Hepatocyte (in vitro differentiated cells): ENCODE data around the gene DPYSL3. TPM values are rescaled to one million over a fixed set of nuclear protein-coding genes. Genes with fewer than 3 reads are reported as not detected.
A peak's percentile ranks its signal among the peaks of the same experiment; 100 is the strongest.

Experiments
- DNase-seq: peaks from one replicate; pipeline ENCODE4 v3.0.0-alpha.2; 2016; ENCODE audit warnings: low spot score
- H2AFZ ChIP-seq: fragments of 200-600 bp; sonication (generic); 2 replicates; pipeline ENCODE4 v1.6.0; 2016; ENCODE audit warnings: antibody characterized with exemption, mild to moderate bottlenecking
- H3K27ac ChIP-seq: fragments of 200-600 bp; sonication (generic); 2 replicates; pipeline ENCODE4 v1.5.1; 2016; ENCODE audit warnings: mild to moderate bottlenecking
- H3K27me3 ChIP-seq: fragments of 200-600 bp; sonication (generic); 2 replicates; pipeline ENCODE4 v1.6.1; 2016
- H3K36me3 ChIP-seq: fragments of 200-600 bp; sonication (generic); replicated peaks from 2 replicates; pipeline ENCODE4 v1.5.1; 2016; ENCODE audit warnings: low read depth; ENCODE audit not compliant: insufficient read depth
- H3K4me1 ChIP-seq: fragments of 200-600 bp; sonication (generic); 2 replicates; pipeline ENCODE4 v1.5.1; 2016; ENCODE audit warnings: mild to moderate bottlenecking, moderate library complexity; ENCODE audit not compliant: insufficient read depth
- H3K4me2 ChIP-seq: fragments of 200-600 bp; sonication (generic); 2 replicates; pipeline ENCODE4 v1.6.0; 2016
- H3K4me3 ChIP-seq: fragments of 200-600 bp; sonication (generic); 2 replicates; pipeline ENCODE4 v1.5.1; 2016; ENCODE audit warnings: mild to moderate bottlenecking
- H3K79me2 ChIP-seq: fragments of 200-600 bp; sonication (generic); 2 replicates; pipeline ENCODE4 v1.6.0; 2017; ENCODE audit warnings: mild to moderate bottlenecking
- H3K9me2 ChIP-seq: fragments of 200-600 bp; sonication (generic); replicated peaks from 2 replicates; pipeline ENCODE4 v1.6.0; 2017; ENCODE audit warnings: mild to moderate bottlenecking; ENCODE audit not compliant: insufficient read depth
- H3K9me3 ChIP-seq: fragments of 200-600 bp; sonication (generic); 2 replicates; pipeline ENCODE4 v1.5.1; 2016; ENCODE audit warnings: low read depth, mild to moderate bottlenecking
- H4K20me1 ChIP-seq: fragments of 200-600 bp; sonication (generic); 2 replicates; pipeline ENCODE4 v1.6.0; 2016; ENCODE audit warnings: mild to moderate bottlenecking; ENCODE audit not compliant: insufficient read depth, poor library complexity, severe bottlenecking
- CTCF ChIP-seq: fragments of 200-600 bp; sonication (generic); IDR thresholded peaks from 2 replicates; pipeline ENCODE4 v1.5.1; 2016; ENCODE audit warnings: antibody characterized with exemption, mild to moderate bottlenecking; ENCODE audit not compliant: poor library complexity
- EZH2 ChIP-seq: fragments of 200-600 bp; sonication (generic); IDR thresholded peaks from 2 replicates; pipeline ENCODE4 v1.6.1; 2016; ENCODE audit warnings: antibody characterized with exemption, mild to moderate bottlenecking, borderline replicate concordance
- EZH2phosphoT487 ChIP-seq: fragments of 200-600 bp; sonication (generic); IDR thresholded peaks from one replicate; pipeline ENCODE4 v1.6.1; 2018; ENCODE audit warnings: antibody characterized with exemption, mild to moderate bottlenecking, low read depth, moderate library complexity; ENCODE audit not compliant: unreplicated experiment, severe bottlenecking
- WGBS: methylation state at CpG from one replicate; pipeline ENCODE4 v1.1.6; 2016; ENCODE audit warnings: low lambda C conversion rate; ENCODE audit errors: missing lambda C conversion rate; 5-methylcytosine and 5-hydroxymethylcytosine counted together
- polyA plus RNA-seq: library from polyadenylated mRNA; unstranded; fragments of >200 nt; fragmentation: Nextera tagmentation; extraction: Ambion mirVana; gene quantifications from 2 replicates; pipeline ENCODE4 v1.2.1, GENCODE V29; 2016
- total RNA-seq: library from RNA; depleted of rRNA; stranded (reverse); fragments of >200 nt; gene quantifications from 2 replicates; pipeline ENCODE4 v1.2.3, GENCODE V29; 2014

The DPYSL3 gene
- total and polyA plus RNA-seq, 2 experiments from 2014 or later = 35.7 to 78.0 TPM

GRCh38 chr5:147406636-147407035, 103.2 kb downstream of the DPYSL3 start:
- Histone ChIP-seq H3K27ac (peak overlapping the region; percentile 95), H4K20me1 (no peaks in the 10 kb centered on the region), H3K9me3 (no peaks in the 10 kb centered on the region), H2AFZ (no peak overlapping the region), H3K36me3 (no peaks in the 10 kb centered on the region), H3K4me2 (no peak overlapping the region), H3K79me2 (no peaks in the 10 kb centered on the region), H3K4me3 (no peak overlapping the region), H3K27me3 (no peaks in the 10 kb centered on the region), H3K9me2 (no peaks in the 10 kb centered on the region), H3K4me1 (peaks cover 39% of the 10 kb centered on the region)
- TF ChIP-seq EZH2phosphoT487 (no peak), EZH2 (no peak), CTCF (no peak)
- 94% methylated on average over 1 of the region's 1 CpG for WGBS
- no peak for DNase-seq

- no peak overlapping the region for H3K4me2 ChIP-seq
Observed at GRCh38 chr5:147404706-147405105, 105.2 kb downstream of the DPYSL3 start.

GRCh38 chr5:147403651-147404640, 105.9 kb downstream of the DPYSL3 start:
- Histone ChIP-seq H2AFZ (no peak overlapping the region), H3K27me3 (no peaks in the 10 kb centered on the region), H3K27ac (peak overlapping the region; percentile 95), H4K20me1 (no peaks in the 10 kb centered on the region), H3K9me2 (no peaks in the 10 kb centered on the region), H3K4me1 (peaks cover 52% of the 10 kb centered on the region), H3K9me3 (no peaks in the 10 kb centered on the region), H3K79me2 (no peaks in the 10 kb centered on the region), H3K36me3 (no peaks in the 10 kb centered on the region), H3K4me3 (no peak overlapping the region), H3K4me2 (no peak overlapping the region)
- WGBS = 73% methylated on average over 15 of the region's 15 CpGs
- DNase-seq = peak; percentile 77
- TF ChIP-seq CTCF = no peak
- no peak for TF ChIP-seq EZH2phosphoT487
- no peak for TF ChIP-seq EZH2

More at GRCh38 chr5:147404706-147405105, 105.2 kb downstream of the DPYSL3 start:
- Histone ChIP-seq H2AFZ (no peak overlapping the region), H3K9me2 (no peaks in the 10 kb centered on the region), H3K79me2 (no peaks in the 10 kb centered on the region), H4K20me1 (no peaks in the 10 kb centered on the region), H3K27ac (peak overlapping the region; percentile 95), H3K4me3 (no peak overlapping the region), H3K36me3 (no peaks in the 10 kb centered on the region), H3K27me3 (no peaks in the 10 kb centered on the region), H3K4me1 (peaks cover 48% of the 10 kb centered on the region), H3K9me3 (no peaks in the 10 kb centered on the region)
- no peak for DNase-seq
- 100% methylated on average over 1 of the region's 1 CpG for WGBS
- TF ChIP-seq EZH2 = no peak
- no peak for TF ChIP-seq EZH2phosphoT487
- TF ChIP-seq CTCF = no peak
